Mammary epithelial cell (primary cell): ENCODE data around the gene DRC7.

Experiments used
- CTCF ChIP-seq, 2 donors: IDR thresholded peaks in 1 of 2; conservative IDR thresholded peaks in 1 of 2; 2 replicates each; pipeline ENCODE4 v1.5.1; 2011 to 2012; ENCODE audit warnings: inconsistent platforms in 2 of 2, low read length in 2 of 2, mild to moderate bottlenecking in 2 of 2, control low read depth in 1 of 2, low read depth in 1 of 2; ENCODE audit not compliant: insufficient read depth in 1 of 2; ENCODE audit errors: extremely low read depth in 1 of 2
- EZH2 ChIP-seq: IDR thresholded peaks from 2 replicates; pipeline ENCODE4 v1.6.1; 2012; ENCODE audit warnings: low read length, inconsistent platforms, borderline replicate concordance

DNA sequence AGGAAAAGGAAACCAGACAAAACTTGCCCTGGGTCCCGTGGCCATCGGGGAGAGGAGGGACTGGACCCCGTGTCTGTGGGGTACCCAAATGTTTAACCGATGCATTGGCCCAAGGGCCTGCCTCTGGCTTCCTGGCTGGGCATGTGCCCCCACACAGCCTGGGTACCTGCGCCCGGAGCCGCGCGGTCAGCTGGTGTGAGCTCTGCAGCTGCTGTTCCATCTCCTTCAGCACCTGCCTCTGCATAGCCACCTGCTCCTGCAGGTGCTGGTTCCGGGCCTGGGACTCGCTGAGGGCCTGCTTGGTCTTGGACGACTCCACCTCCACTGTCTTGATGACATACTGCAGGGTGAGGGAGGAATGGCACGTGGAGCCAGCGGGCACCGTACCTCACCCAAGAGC lies 75.8 kb downstream of the DRC7 start:
- no peak for TF ChIP-seq CTCF (conservative IDR thresholded peaks at IDR 0.05 in 1 of 2, IDR thresholded peaks at IDR 0.05 in 1 of 2; ENCODE audit: extremely low read depth in 1 of 2, insufficient read depth in 1 of 2, low read depth in 1 of 2, low read length in 2 of 2)
- no peak for TF ChIP-seq EZH2
